MM.1S (cell line): Measurements from ENCODE around the gene DAB1.

ENCODE experiments used
- DNase-seq: peaks from one replicate; pipeline ENCODE4 v3.0.0-alpha.2; 2015
- H2AFZ ChIP-seq: fragments of 300-600 bp; sonication (generic); 2 replicates; pipeline ENCODE4 v1.6.0; 2016; ENCODE audit warnings: antibody characterized with exemption, low read length
- H3F3A ChIP-seq: fragments of 300-600 bp; sonication (generic); 2 replicates; pipeline ENCODE4 v1.6.1; 2016; ENCODE audit warnings: mild to moderate bottlenecking, antibody characterized with exemption, low read length, moderate library complexity, mixed read lengths; ENCODE audit not compliant: insufficient read depth
- H3K27ac ChIP-seq: fragments of 300-600 bp; sonication (generic); 2 replicates; pipeline ENCODE4 v1.5.1; 2016; ENCODE audit warnings: mild to moderate bottlenecking, low read length
- H3K27me3 ChIP-seq: fragments of 300-600 bp; sonication (generic); replicated peaks from 2 replicates; pipeline ENCODE4 v1.6.0; 2016; ENCODE audit warnings: low read length; ENCODE audit not compliant: insufficient read depth
- H3K36me3 ChIP-seq: fragments of 300-600 bp; sonication (generic); replicated peaks from 2 replicates; pipeline ENCODE4 v1.6.1; 2016; ENCODE audit warnings: mild to moderate bottlenecking, low read length, mixed read lengths; ENCODE audit not compliant: insufficient read depth
- H3K4me1 ChIP-seq: fragments of 300-600 bp; sonication (generic); 2 replicates; pipeline ENCODE4 v1.6.1; 2016; ENCODE audit warnings: low read length, mixed read lengths
- H3K4me2 ChIP-seq: fragments of 300-600 bp; sonication (generic); 2 replicates; pipeline ENCODE4 v1.6.0; 2016; ENCODE audit warnings: low read depth, low read length
- H3K4me3 ChIP-seq: fragments of 300-600 bp; sonication (generic); 2 replicates; pipeline ENCODE4 v1.5.1; 2016; ENCODE audit warnings: low read length, mixed read lengths
- H3K79me2 ChIP-seq: fragments of 300-600 bp; sonication (generic); 2 replicates; pipeline ENCODE4 v1.6.1; 2016; ENCODE audit warnings: mixed run types, low read length, mixed read lengths
- H3K9ac ChIP-seq: fragments of 300-600 bp; sonication (generic); 2 replicates; pipeline ENCODE4 v1.6.1; 2016; ENCODE audit warnings: low read length, mixed read lengths
- H3K9me2 ChIP-seq: fragments of 300-600 bp; sonication (generic); replicated peaks from 2 replicates; pipeline ENCODE4 v1.6.1; 2016; ENCODE audit warnings: mild to moderate bottlenecking, low read length, mixed read lengths; ENCODE audit not compliant: insufficient read depth
- H3K9me3 ChIP-seq: fragments of 300-600 bp; sonication (generic); replicated peaks from 2 replicates; pipeline ENCODE4 v1.6.1; 2016; ENCODE audit warnings: mild to moderate bottlenecking, low read length, mixed read lengths; ENCODE audit not compliant: insufficient read depth
- H4K20me1 ChIP-seq: fragments of 300-600 bp; sonication (generic); 2 replicates; pipeline ENCODE4 v1.6.1; 2016; ENCODE audit warnings: mild to moderate bottlenecking, low read length, moderate library complexity, mixed read lengths; ENCODE audit not compliant: insufficient read depth
- EZH2 ChIP-seq: fragments of 300-600 bp; sonication (generic); optimal IDR thresholded peaks from 2 replicates; pipeline ENCODE3; 2017; ENCODE audit warnings: low read depth, mild to moderate bottlenecking, antibody characterized with exemption, low read length, mixed read lengths
- EZH2phosphoT487 ChIP-seq: fragments of 300-600 bp; sonication (generic); IDR thresholded peaks from 2 replicates; pipeline ENCODE4 v1.6.1; 2018; ENCODE audit warnings: antibody characterized with exemption, low read length
- TF ChIP-seq, protein P1 (sequence below): fragments of 300-600 bp; sonication (generic); IDR thresholded peaks from 2 replicates; pipeline ENCODE4 v1.5.1; 2016; ENCODE audit warnings: antibody characterized with exemption, low read length, mixed read lengths

The DAB1 gene

DNA sequence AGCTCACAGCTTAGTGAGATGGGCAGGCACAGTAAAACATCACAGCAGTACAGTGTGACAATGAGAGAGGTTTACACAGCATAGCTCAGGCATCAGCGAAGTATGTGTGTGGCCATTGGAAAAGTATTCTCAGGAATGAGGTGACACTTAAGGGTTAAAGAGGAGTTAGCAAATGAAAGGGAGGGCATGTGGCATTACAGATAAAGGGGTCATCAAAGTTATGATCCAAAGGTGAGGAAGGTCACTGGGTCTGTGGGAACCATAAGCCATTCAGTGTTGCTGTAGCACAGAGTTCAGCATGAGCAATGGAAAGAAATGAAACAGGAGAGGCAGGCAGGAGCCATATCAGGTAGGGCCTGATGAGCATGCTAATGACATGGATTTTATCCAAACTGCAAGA, 453.6 kb downstream of the DAB1 start:
- Histone ChIP-seq H3K9me2 (no peaks in the 10 kb centered on the region), H3K9me3 (no peaks in the 10 kb centered on the region), H3K4me1 (no peaks in the 10 kb centered on the region), H3F3A (no peaks in the 10 kb centered on the region), H3K9ac (no peak overlapping the region), H3K79me2 (no peaks in the 10 kb centered on the region), H3K4me3 (no peak overlapping the region), H3K27ac (no peak overlapping the region), H3K4me2 (no peak overlapping the region), H3K27me3 (no peaks in the 10 kb centered on the region), H3K36me3 (no peaks in the 10 kb centered on the region), H2AFZ (no peak overlapping the region), H4K20me1 (no peaks in the 10 kb centered on the region)
- no peak for DNase-seq
- TF ChIP-seq EZH2 (no peak), EZH2phosphoT487 (no peak)
- TF ChIP-seq, protein P1, sequence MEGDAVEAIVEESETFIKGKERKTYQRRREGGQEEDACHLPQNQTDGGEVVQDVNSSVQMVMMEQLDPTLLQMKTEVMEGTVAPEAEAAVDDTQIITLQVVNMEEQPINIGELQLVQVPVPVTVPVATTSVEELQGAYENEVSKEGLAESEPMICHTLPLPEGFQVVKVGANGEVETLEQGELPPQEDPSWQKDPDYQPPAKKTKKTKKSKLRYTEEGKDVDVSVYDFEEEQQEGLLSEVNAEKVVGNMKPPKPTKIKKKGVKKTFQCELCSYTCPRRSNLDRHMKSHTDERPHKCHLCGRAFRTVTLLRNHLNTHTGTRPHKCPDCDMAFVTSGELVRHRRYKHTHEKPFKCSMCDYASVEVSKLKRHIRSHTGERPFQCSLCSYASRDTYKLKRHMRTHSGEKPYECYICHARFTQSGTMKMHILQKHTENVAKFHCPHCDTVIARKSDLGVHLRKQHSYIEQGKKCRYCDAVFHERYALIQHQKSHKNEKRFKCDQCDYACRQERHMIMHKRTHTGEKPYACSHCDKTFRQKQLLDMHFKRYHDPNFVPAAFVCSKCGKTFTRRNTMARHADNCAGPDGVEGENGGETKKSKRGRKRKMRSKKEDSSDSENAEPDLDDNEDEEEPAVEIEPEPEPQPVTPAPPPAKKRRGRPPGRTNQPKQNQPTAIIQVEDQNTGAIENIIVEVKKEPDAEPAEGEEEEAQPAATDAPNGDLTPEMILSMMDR: no peak

- no peaks in the 10 kb centered on the region for H3K4me1 ChIP-seq
- no peak for DNase-seq
- H3K9me2 ChIP-seq: no peaks in the 10 kb centered on the region
- no peaks in the 10 kb centered on the region for H3K79me2 ChIP-seq
- H3K27ac ChIP-seq: no peak overlapping the region
- H2AFZ ChIP-seq: no peak overlapping the region
- H3F3A ChIP-seq: no peaks in the 10 kb centered on the region
- no peaks in the 10 kb centered on the region for H3K27me3 ChIP-seq
- H4K20me1 ChIP-seq: no peaks in the 10 kb centered on the region
- H3K36me3 ChIP-seq: no peaks in the 10 kb centered on the region
- H3K9ac ChIP-seq: no peak overlapping the region
- no peaks in the 10 kb centered on the region for H3K9me3 ChIP-seq
- TF ChIP-seq, protein P1: no peak
- no peak for TF ChIP-seq EZH2
- TF ChIP-seq EZH2phosphoT487: no peak
- H3K4me3 ChIP-seq: no peak overlapping the region
- H3K4me2 ChIP-seq: no peak overlapping the region
These were observed 454.9 kb downstream of the DAB1 start for GRCh38 chr1:56968878-56969495.

GRCh38 chr1:56967900-56968832, 455.7 kb downstream of the DAB1 start:
- no peaks in the 10 kb centered on the region for H3K79me2 ChIP-seq
- H3K4me3 ChIP-seq: no peak overlapping the region
- H3K9ac ChIP-seq: no peak overlapping the region
- TF ChIP-seq EZH2 (no peak), EZH2phosphoT487 (no peak)
- TF ChIP-seq, protein P1: peak; percentile 30; the same call in 1 of the 2 replicates
- no peaks in the 10 kb centered on the region for H3K9me2 ChIP-seq
- H3K4me1 ChIP-seq: no peaks in the 10 kb centered on the region
- H3K4me2 ChIP-seq: no peak overlapping the region
- H3K36me3 ChIP-seq: no peaks in the 10 kb centered on the region
- H3K9me3 ChIP-seq: no peaks in the 10 kb centered on the region
- H4K20me1 ChIP-seq: no peaks in the 10 kb centered on the region
- no peaks in the 10 kb centered on the region for H3F3A ChIP-seq
- no peaks in the 10 kb centered on the region for H3K27me3 ChIP-seq
- no peak for DNase-seq
- no peak overlapping the region for H2AFZ ChIP-seq
- H3K27ac ChIP-seq: no peak overlapping the region
